Liver (tissue), 9 donors: ENCODE measurements around the gene LBH. TPM values are rescaled to one million over a fixed set of nuclear protein-coding genes. Genes with fewer than 3 reads are reported as not detected.

Source experiments
- DNase-seq: peaks from one replicate; pipeline ENCODE4 v3.0.0-alpha.2; 2017; ENCODE audit warnings: low spot score
- H3K27ac ChIP-seq, 2 donors: one replicate each; pipeline ENCODE4 v1.7.0; 2013; ENCODE audit warnings: inconsistent platforms in 2 of 2, low read length in 2 of 2, control low read depth in 1 of 2, low read depth in 1 of 2, mild to moderate bottlenecking in 1 of 2
- H3K27me3 ChIP-seq, 4 donors: one replicate each; pipeline versions ENCODE4 v1.6.1 to v1.7.0; 2013; ENCODE audit warnings: low read length in 3 of 4, inconsistent platforms in 1 of 4, mild to moderate bottlenecking in 1 of 4, moderate library complexity in 1 of 4; ENCODE audit not compliant: control insufficient read depth in 4 of 4, insufficient read depth in 4 of 4
- H3K36me3 ChIP-seq, 4 donors: one replicate each; pipeline versions ENCODE4 v1.6.1 to v1.7.0; 2013; ENCODE audit warnings: low read length in 3 of 4, mild to moderate bottlenecking in 3 of 4, low read depth in 1 of 4, moderate library complexity in 1 of 4; ENCODE audit not compliant: control insufficient read depth in 4 of 4, insufficient read depth in 3 of 4
- H3K4me1 ChIP-seq, 4 donors: one replicate each; pipeline versions ENCODE4 v1.6.1 to v1.7.0; 2013; ENCODE audit warnings: low read length in 3 of 4, mild to moderate bottlenecking in 3 of 4, moderate library complexity in 1 of 4; ENCODE audit not compliant: control insufficient read depth in 4 of 4, insufficient read depth in 4 of 4
- H3K4me3 ChIP-seq, 3 donors: one replicate each; pipeline versions ENCODE4 v1.6.1 to v1.7.0; 2013; ENCODE audit warnings: low read length in 3 of 3, control low read depth in 1 of 3, low read depth in 1 of 3, mild to moderate bottlenecking in 1 of 3
- H3K9ac ChIP-seq, 2 donors: one replicate each; pipeline ENCODE4 v1.7.0; 2013; ENCODE audit warnings: low read length in 2 of 2, mild to moderate bottlenecking in 2 of 2, moderate library complexity in 2 of 2, control low read depth in 1 of 2, low read depth in 1 of 2
- H3K9me3 ChIP-seq, 4 donors: one replicate each; pipeline versions ENCODE4 v1.6.1 to v1.7.0; 2013; ENCODE audit warnings: low read length in 3 of 4; ENCODE audit not compliant: control insufficient read depth in 4 of 4
- ATF3 ChIP-seq: IDR thresholded peaks from 2 replicates; pipeline ENCODE4 v1.6.1; 2016; ENCODE audit warnings: antibody characterized with exemption
- CTCF ChIP-seq: fragments of 150-350 bp; IDR thresholded peaks from 2 replicates; pipeline ENCODE4 v1.5.1; 2017; ENCODE audit warnings: improper control_type of control experiment, low read depth, low read length; ENCODE audit not compliant: missing input control
- EGR1 ChIP-seq, 2 donors: IDR thresholded peaks; 2 replicates each; pipeline ENCODE4 v1.6.1; 2016 to 2018; ENCODE audit warnings: antibody characterized with exemption in 2 of 2, low read depth in 2 of 2
- FOXA1 ChIP-seq: IDR thresholded peaks from 2 replicates; pipeline ENCODE4 v1.6.1; 2016; ENCODE audit warnings: antibody characterized with exemption
- FOXA2 ChIP-seq: IDR thresholded peaks from 2 replicates; pipeline ENCODE4 v1.6.1; 2016; ENCODE audit warnings: antibody characterized with exemption
- GABPA ChIP-seq, 2 donors: IDR thresholded peaks in 1 of 2; conservative IDR thresholded peaks in 1 of 2; 2 replicates each; pipeline ENCODE4 v1.6.1; 2016; ENCODE audit warnings: antibody characterized with exemption in 2 of 2, mild to moderate bottlenecking in 1 of 2, moderate library complexity in 1 of 2
- HNF4A ChIP-seq, 2 donors: conservative IDR thresholded peaks; 2 replicates each; pipeline ENCODE4 v1.6.1; 2016; ENCODE audit warnings: antibody characterized with exemption in 2 of 2, mild to moderate bottlenecking in 2 of 2
- HNF4G ChIP-seq: IDR thresholded peaks from 2 replicates; pipeline ENCODE4 v1.6.1; 2016; ENCODE audit warnings: antibody characterized with exemption
- JUND ChIP-seq, 2 donors: IDR thresholded peaks; 2 replicates each; pipeline ENCODE4 v1.6.1; 2016; ENCODE audit warnings: antibody characterized with exemption in 2 of 2
- MAX ChIP-seq: IDR thresholded peaks from 2 replicates; pipeline ENCODE4 v1.6.1; 2016; ENCODE audit warnings: antibody characterized with exemption
- NR2F2 ChIP-seq: IDR thresholded peaks from 2 replicates; pipeline ENCODE4 v1.6.1; 2016; ENCODE audit warnings: antibody characterized with exemption
- RAD21 ChIP-seq, 2 donors: IDR thresholded peaks; 2 replicates each; pipeline ENCODE4 v1.6.1; 2016; ENCODE audit warnings: antibody characterized with exemption in 2 of 2, mild to moderate bottlenecking in 2 of 2
- REST ChIP-seq: IDR thresholded peaks from 2 replicates; pipeline ENCODE4 v1.6.1; 2016; ENCODE audit warnings: antibody characterized with exemption, mild to moderate bottlenecking
- RXRA ChIP-seq, 2 donors: IDR thresholded peaks; 2 replicates each; pipeline ENCODE4 v1.6.1; 2017 to 2018; ENCODE audit warnings: antibody characterized with exemption in 2 of 2, mild to moderate bottlenecking in 1 of 2
- SP1 ChIP-seq: IDR thresholded peaks from 2 replicates; pipeline ENCODE4 v1.6.1; 2018; ENCODE audit warnings: antibody characterized with exemption, mild to moderate bottlenecking
- TAF1 ChIP-seq: conservative IDR thresholded peaks from 2 replicates; pipeline ENCODE4 v1.6.1; 2016; ENCODE audit warnings: antibody characterized with exemption, mild to moderate bottlenecking
- YY1 ChIP-seq: IDR thresholded peaks from 2 replicates; pipeline ENCODE4 v1.6.1; 2016; ENCODE audit warnings: antibody characterized with exemption, mild to moderate bottlenecking
- ZBTB33 ChIP-seq: IDR thresholded peaks from 2 replicates; pipeline ENCODE4 v1.6.1; 2016; ENCODE audit warnings: antibody characterized with exemption
- WGBS: extraction: QIAGEN DNeasy Blood & Tissue Kit; methylation state at CpG from one replicate; pipeline ENCODE4 v1.1.7; 2013; 5-methylcytosine and 5-hydroxymethylcytosine counted together
- polyA plus RNA-seq, 2 donors: library from polyadenylated mRNA; stranded (reverse) in 1 of 2; unstranded in 1 of 2; fragments of 200-250 nt in 1 of 2; fragments of >200 nt in 1 of 2; fragmentation: Nextera tagmentation in 1 of 2; extraction: Ambion mirVana in 1 of 2; gene quantifications; one replicate each; pipeline versions ENCODE4 v1.2.1 to v1.2.3, GENCODE V29; 2013 to 2015
- total RNA-seq, 2 donors: library from RNA; depleted of rRNA; stranded (reverse); fragments of >200 nt; gene quantifications; one replicate each; pipeline ENCODE4 v1.2.3, GENCODE V29; 2014
- donor health status: healthy.
- donor health status: healthy.
- donor health status: healthy.
- donor health status: healthy.
- donor health status: healthy.

Gene LBH
- total and polyA plus RNA-seq, 4 donors, result 4.1 to 50.8 (median 9.1) TPM

GRCh38 chr2:30188292-30188691 is 43.0 kb upstream of the LBH start:
- no peaks in the 10 kb centered on the region for H3K27me3 ChIP-seq
- H3K4me3 ChIP-seq, result no peak overlapping the region
- no peaks in the 10 kb centered on the region for H3K36me3 ChIP-seq
- 88% methylated on average over 2 of the region's 2 CpGs for WGBS
- no peak overlapping the region for H3K9ac ChIP-seq
- no peak for DNase-seq
- no peaks in the 10 kb centered on the region for H3K4me1 ChIP-seq
- no peaks in the 10 kb centered on the region for H3K9me3 ChIP-seq
- TF ChIP-seq TAF1 (no peak), YY1 (no peak), GABPA (IDR thresholded peaks at IDR 0.05 in 1 of 2, conservative IDR thresholded peaks at IDR 0.05 in 1 of 2) (no peak), ATF3 (no peak), MAX (no peak), FOXA2 (no peak), HNF4A (conservative IDR thresholded peaks at IDR 0.05) (no peak), SP1 (no peak), RXRA (IDR thresholded peaks at IDR 0.05) (no peak), JUND (IDR thresholded peaks at IDR 0.05) (no peak), ZBTB33 (no peak), RAD21 (IDR thresholded peaks at IDR 0.05) (no peak), REST (no peak), FOXA1 (no peak), NR2F2 (no peak)
- H3K27ac ChIP-seq, result no peak overlapping the region

GRCh38 chr2:30190637-30191036 is 40.7 kb upstream of the LBH start:
- TF ChIP-seq HNF4A (conservative IDR thresholded peaks at IDR 0.05) (no peak), ATF3 (no peak), CTCF (no peak), EGR1 (IDR thresholded peaks at IDR 0.05; ENCODE audit: low read depth in 2 of 2) (no peak), REST (no peak), FOXA1 (no peak), HNF4G (no peak), RXRA (IDR thresholded peaks at IDR 0.05) (no peak), JUND (IDR thresholded peaks at IDR 0.05) (no peak), SP1 (no peak), TAF1 (no peak)
- no peaks in the 10 kb centered on the region for H3K4me1 ChIP-seq
- WGBS, result 94% methylated on average over 13 of the region's 13 CpGs
- no peaks in the 10 kb centered on the region for H3K36me3 ChIP-seq
- DNase-seq, result no peak
- no peaks in the 10 kb centered on the region for H3K27me3 ChIP-seq
- no peak overlapping the region for H3K27ac ChIP-seq
- no peak overlapping the region for H3K4me3 ChIP-seq
- no peak overlapping the region for H3K9ac ChIP-seq
- H3K9me3 ChIP-seq, result no peaks in the 10 kb centered on the region
